SHP77 (cell line): ENCODE measurements around the gene TRAF3.

Experiments used
- DNase-seq, 2 experiments: peaks; one replicate each; lab custom pipeline; 2025; lab: John Stamatoyannopoulos, UW

The TRAF3 gene

DNA sequence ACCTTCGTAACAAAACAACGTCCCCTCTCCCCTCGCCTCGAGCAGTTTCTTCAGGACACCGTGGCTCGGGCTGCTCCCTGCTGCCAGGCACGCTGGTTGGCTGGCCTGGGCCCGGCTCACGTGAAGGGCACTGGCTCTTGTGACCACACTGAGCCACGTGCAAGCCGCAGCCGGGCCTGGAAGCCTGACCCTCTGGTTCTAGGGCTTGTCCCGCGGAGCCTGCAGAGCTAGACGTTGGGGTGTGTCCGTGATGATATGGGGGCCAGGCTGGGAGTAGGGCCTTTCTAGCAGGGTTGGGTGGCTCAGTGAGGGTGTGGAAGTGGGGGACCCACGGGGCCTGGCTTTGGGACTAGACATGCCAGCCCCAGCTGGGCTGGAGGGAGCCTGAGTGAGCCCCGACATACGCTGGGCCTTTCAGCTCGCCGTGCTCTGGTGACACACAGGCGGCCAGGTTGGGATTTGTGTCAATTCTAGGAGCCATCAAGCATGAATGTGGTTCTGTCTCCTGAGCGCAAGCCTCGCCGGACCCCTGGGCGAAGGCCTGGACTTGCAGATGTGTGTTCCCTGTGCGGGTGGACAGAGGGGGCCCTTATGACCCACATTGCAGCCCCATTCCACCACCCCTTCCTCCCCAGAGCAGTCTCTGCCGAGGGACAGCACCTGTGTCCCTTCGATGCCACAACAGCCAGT is 131.7 kb downstream of the TRAF3 start:
- no peak for DNase-seq

DNA sequence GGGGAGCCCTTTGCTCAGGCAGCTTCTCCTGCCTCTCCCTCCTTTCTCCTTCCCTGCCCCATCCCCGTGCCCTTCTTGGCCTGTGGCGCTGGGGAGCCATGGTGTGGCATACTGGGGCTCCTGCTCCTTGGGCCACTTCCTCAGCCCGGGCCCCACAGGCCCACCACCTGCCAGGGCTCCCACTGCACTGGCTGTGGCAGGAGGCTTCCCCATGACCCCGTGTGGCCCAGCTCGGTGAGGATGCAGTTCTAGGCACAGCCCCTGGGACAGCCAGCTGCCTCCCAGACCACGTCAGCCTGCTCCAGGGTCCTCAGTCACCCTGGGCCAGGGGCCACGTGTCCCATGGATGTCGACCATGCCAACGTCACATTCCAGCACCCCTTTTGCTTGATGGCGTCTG is 132.2 kb downstream of the TRAF3 start:
- DNase-seq: no peak

DNA sequence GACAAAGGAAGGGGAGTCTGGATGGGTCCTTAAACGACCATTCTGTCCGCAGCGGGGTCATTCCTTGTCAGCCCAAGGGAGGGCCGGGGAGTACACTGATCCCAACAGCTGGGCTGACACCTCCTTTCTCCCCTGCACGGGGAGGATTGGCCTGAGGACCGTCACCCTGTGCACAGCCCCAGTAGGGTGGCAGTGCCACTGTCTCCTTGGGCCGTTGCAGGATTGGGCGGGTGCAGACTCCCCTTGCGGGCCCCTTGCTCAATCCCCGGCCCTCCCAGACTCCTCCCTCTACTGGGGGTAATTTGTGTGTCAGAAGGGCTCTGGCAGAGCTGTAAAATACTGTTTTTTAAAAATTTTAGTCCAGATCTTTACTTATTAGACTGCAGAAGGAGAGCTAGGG is 132.7 kb downstream of the TRAF3 start:
- no peak for DNase-seq

- DNase-seq: no peak
Measured at GRCh38 chr14:102910442-102910841, 133.2 kb downstream of the TRAF3 start.

GRCh38 chr14:102911541-102911951 is 134.3 kb downstream of the TRAF3 start:
- no peak for DNase-seq

- no peak for DNase-seq
Measured at GRCh38 chr14:102911991-102912761, 134.9 kb downstream of the TRAF3 start.

GRCh38 chr14:102913341-102914211 is 136.3 kb downstream of the TRAF3 start:
- DNase-seq: no peak

- no peak for DNase-seq
Measured at GRCh38 chr14:102914474-102915291, 137.4 kb downstream of the TRAF3 start.

DNA sequence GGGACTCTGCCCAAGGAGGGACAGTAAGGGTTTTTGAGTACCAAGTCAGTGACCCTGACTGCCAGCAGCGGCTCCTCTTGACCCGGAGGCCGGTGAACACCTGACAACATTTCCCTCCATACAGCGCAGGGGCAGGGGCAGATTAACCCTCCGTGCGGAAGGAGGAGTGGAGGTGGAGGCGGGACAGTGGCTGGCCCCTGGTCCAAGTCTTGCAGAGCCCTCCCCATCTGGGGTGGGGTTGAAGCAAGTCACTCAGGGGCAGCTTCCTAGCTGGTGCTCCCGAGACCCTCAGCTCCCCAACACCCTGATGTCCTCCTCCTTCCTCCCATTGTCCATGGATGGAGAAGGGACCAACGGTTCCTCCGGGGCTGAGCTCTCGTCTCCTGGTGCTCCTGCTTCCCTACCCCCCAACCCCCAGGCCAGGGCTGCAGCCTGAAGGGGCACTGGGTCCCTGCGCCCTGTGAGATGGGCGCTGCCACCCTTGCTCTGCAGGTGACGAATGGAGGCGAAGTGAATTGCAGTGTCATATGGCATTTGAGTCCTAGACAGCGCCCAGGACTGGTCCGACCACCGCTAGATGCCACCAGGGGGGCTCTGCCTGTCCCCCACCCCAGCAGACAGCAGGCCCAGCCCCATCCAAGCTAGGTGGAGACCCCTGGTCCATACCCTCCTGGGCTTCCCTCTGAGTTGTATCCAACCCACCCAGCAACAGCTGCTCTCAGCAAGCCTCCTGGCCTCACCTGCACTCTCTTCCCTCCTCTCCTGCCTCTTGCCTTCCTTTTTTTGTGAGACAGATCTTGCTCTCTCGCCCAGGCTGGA is 138.3 kb downstream of the TRAF3 start:
- no peak for DNase-seq

DNA sequence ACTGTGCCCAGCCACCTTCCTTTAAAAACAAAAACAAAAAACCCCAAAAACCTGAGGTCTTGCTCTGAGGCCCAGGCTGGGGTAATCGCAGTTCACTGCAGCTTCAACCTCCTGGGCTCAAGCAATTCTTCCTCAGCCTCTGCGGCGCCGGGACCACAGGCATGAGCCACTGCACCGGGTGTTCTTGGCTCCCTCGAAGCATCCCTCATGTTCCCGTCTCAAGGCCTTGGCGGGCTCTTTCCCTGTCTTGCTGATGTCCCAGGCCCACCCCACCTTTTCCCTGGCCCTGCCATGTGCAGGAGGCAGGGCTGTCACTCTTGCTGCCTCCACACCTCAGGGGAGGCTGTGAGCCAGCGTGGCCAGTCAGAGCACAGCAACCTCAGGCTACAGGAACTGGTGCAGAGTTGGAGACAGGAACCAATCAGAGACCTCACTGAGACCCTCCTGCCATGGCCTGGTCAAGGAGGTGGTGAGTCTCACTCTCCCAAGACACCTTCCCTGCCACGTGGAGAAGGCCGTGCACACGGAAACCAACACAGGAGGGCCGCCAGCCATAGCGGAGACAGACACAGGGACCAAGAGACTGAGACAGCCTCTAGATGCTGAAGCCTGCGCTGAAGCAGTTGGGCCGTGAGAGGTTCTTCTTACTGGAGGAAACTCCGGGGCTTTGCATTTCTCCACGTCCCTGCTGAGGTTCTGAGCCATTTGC is 139.3 kb downstream of the TRAF3 start:
- no peak for DNase-seq

DNA sequence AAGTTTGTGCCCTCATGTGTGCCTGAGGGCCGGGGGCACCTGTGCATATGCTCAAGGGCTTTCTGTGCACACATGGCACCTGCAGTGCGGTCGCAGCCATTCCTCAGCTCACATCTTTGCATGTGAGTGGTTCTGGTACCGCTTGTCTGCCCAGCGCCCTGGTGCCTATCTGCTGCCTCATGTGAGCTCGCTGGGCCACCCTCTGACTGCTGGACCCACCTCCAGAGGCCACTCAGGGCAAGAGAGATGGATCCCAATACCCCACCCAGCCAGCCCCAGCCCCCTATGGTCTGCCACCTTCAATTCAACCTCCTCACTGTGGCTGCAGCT is 139.8 kb downstream of the TRAF3 start:
- DNase-seq: no peak

DNA sequence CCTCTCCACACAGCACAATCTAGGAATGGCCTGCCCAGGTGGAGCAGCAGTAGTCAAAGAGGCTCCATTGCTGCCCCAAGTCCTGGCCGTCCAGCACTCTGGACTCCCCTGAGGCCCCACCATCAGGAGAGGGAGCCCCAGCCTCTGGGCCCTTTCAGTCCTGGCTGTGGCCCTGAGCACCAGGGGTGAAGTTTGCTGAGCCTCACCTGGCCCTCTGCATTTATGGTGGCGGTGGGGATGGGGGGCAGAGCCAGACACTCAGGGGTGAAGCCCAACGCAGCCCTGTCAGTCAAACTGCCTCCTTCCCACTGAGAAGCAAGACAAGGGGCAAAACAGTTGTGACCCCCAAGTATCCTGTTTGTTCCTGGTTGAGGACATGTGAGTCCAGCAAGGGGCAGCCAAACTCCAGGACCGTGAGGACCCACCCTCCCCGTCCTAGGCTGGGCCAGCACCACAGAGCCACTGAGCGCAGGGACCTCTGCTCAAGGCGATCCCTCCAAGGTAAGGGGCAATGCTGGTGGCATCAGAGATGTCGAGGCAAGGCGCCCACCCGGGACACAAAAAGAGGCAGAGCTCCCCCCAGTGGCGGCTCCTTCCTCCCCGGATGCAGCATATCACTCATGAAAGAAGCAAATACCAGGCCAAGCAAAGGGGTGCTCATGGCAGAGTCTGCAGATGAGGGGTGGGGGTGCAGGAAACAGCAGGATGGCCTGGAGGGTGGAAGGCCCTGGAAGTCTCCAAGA is 140.4 kb downstream of the TRAF3 start:
- peak; percentile 20 to 39 for DNase-seq

GRCh38 chr14:102918438-102918837 is 141.2 kb downstream of the TRAF3 start:
- no peak for DNase-seq

GRCh38 chr14:102920273-102920997 is 143.2 kb downstream of the TRAF3 start:
- no peak for DNase-seq

- no peak for DNase-seq
Measured at GRCh38 chr14:102920998-102921304, 143.7 kb downstream of the TRAF3 start.

DNA sequence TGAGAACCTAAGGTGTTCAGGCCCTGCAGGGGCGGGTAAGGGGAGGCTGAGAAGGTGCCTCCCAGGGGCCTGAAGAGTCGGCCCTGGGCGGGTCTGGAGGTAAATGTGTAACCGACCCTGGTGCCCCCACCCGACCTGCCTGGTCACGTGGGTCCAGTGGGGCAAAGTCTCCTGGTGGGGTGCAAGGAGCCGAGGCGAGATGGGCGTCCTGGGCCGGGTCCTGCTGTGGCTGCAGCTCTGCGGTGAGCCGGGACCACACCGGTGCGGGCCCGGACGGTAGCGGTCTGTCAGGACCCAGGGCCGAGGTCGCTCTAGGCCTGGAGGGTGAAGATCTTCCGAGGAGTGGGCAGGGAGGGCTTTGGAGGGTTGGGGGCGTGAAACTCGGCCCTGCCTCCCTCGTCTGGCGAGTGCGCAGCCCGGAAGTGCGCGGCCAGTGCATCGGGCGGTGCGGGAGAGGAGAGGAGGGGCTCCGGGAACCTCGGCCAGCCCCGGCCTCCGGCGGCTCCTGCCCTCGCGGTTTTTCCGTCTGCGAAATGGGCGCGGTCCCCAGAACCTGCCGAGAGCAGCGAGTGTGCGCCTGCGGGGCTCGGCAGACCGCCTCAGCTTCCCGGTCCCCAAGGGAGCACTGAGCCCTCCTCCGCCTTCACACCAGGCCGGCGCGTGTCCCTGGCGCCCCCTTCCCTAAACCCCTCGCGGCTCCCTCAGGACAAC is 145.4 kb downstream of the TRAF3 start, which contains the start of gene AMN:
TSS of gene AMN (plus strand) at position 174 of the 711 bp plus-strand sequence. CDS start at position 200, 26 bp downstream.
- DNase-seq: no peak

DNA sequence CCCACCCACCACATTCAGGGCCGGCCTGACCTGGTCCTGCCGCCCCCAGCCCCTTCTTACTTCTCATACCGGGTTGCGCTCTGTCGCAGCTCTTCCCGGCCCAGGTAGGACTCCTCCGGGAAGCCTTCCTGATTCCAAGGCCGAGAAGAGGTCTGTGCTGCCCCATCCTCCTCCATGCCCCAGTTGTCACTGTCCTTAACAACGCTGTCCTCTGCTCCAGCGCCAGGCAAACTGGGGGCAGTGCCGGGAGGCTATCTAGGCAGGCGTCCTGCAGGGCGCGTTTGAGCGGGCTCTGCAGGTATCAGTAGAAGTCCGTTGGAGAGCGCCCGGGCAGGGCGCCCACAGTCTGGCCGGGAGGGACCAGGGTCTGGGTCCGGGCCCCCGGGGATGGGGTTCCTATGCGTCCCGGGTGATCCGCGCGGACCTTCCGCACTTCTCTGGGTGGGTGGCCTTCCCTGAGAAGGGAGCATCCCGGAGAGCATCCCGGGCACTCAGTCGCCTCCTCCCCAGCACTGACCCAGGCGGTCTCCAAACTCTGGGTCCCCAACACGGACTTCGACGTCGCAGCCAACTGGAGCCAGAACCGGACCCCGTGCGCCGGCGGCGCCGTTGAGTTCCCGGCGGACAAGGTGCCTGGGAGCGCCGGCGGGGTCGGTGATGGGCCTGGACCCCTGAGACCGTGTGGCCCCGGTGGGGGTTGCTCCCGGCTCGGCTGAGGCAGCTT is 146.1 kb downstream of the TRAF3 start:
- no peak for DNase-seq
